ENCODE data around the gene LITAF. TPM values are rescaled to one million over a fixed set of nuclear protein-coding genes. Genes with fewer than 3 reads are reported as not detected.

LITAF gene
- total and polyA plus RNA-seq, 2 of the 4 experiments (the other 2 are of a cell fraction) = 113 to 206 TPM

DNA sequence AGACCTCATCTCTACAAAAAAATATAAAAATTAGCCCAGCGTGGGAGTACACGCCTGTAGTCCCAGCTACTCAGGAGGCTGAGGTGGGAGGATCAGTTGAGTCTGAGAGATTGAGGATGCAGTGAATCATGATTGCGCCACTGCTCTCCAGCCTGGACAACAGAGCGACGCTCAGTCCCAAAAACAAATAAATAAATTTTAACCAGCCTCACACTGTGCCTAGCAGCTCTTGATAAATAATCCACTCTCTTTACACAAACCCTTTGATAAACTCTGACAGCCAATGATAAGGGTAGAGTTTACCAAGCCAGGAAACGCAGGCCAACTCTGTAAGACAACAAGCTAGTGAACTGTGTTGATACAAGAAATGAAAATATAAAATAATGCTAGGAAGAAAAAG, 32.7 kb downstream of the LITAF start:
- H3K27me3 ChIP-seq (ENCODE audit: control insufficient read depth, insufficient read depth, low read length) = no peaks in the 10 kb centered on the region
- no peak overlapping the region for H3K27ac ChIP-seq (ENCODE audit: insufficient read depth, low read length)
- no peak overlapping the region for H3K56ac ChIP-seq (ENCODE audit: extremely low read depth, insufficient read depth, low read length)
- no peak overlapping the region for H2AK5ac ChIP-seq (ENCODE audit: low read depth, low read length)
- no peak overlapping the region for H3K9ac ChIP-seq (ENCODE audit: low read depth, low read length)
- no peak overlapping the region for H2BK15ac ChIP-seq (ENCODE audit: low read depth, low read length)
- no peak overlapping the region for H2BK20ac ChIP-seq (ENCODE audit: low read depth, low read length)
- intact Hi-C loops (cut with micrococcal nuclease) (no loop called here), dilution Hi-C loops (cut with HindIII; ENCODE audit: low sequenced_read_pairs, unreplicated experiment) (no loop called here), in situ Hi-C loops (cut with MboI; ENCODE audit: low sequenced_read_pairs) (no loop called here)
- H3K18ac ChIP-seq (ENCODE audit: low read depth, low read length) = no peak overlapping the region
- no peak for DNase-seq
- H3K9me3 ChIP-seq (ENCODE audit: control insufficient read depth, insufficient read depth, low read length) = peaks cover 13% of the 10 kb centered on the region
- H3K4me2 ChIP-seq (ENCODE audit: low read depth, low read length) = no peak overlapping the region
- no peak overlapping the region for H4K8ac ChIP-seq (ENCODE audit: low read depth in 2 of 2, low read length in 2 of 2)
- H3K4me3 ChIP-seq (ENCODE audit: insufficient read depth, low read depth, low read length) = no peak overlapping the region
- no peak overlapping the region for H3K14ac ChIP-seq (replicated peaks; ENCODE audit: low read depth, low read length)
- H3K4ac ChIP-seq (ENCODE audit: low read depth, low read length) = no peak overlapping the region
- no peak overlapping the region for H2BK5ac ChIP-seq (ENCODE audit: low read depth, low read length, poor library complexity, severe bottlenecking)
- ChIA-PET POLR2A (ENCODE audit: unreplicated experiment) (no interaction called here), CTCF (no interaction called here)
- no CpG with 5 or more reads among the region's 6 CpGs for WGBS, 2 experiments (ENCODE audit: extremely low coverage in 2 of 2, insufficient read length in 1 of 2)
- TF ChIP-seq CEBPB (IDR thresholded peaks at IDR 0.05; ENCODE audit: low read depth, low read length) (peak; percentile 35; the same call in 1 of the 2 replicates), BHLHE40 (IDR thresholded peaks at IDR 0.05; ENCODE audit: low read depth, low read length) (no peak)
- no peak for ATAC-seq (ENCODE audit: low read depth)
- BruUV-seq (replicated peaks) = no TSS peak
- no peak overlapping the region for H4K91ac ChIP-seq (ENCODE audit: insufficient read depth, low read depth, low read length)
- no peaks in the 10 kb centered on the region for H3K4me1 ChIP-seq (ENCODE audit: control insufficient read depth, insufficient read depth, low read length)
- peaks cover 5% of the 10 kb centered on the region; the same call in 1 of the 2 replicates for H3K9me1 ChIP-seq (ENCODE audit: insufficient read depth, low read length)
- H4K20me1 ChIP-seq (ENCODE audit: insufficient read depth, low read length) = peaks cover 14% of the 10 kb centered on the region
- no peak overlapping the region for H3K23ac ChIP-seq (ENCODE audit: low read depth, low read length)
- no peak overlapping the region for H4K5ac ChIP-seq (ENCODE audit: low read depth, low read length)
- H3K79me1 ChIP-seq (ENCODE audit: low read depth in 1 of 2, low read length in 2 of 2) = peaks cover 20 to 46% of the 10 kb centered on the region in 2 experiments
- H2BK120ac ChIP-seq (ENCODE audit: low read depth, low read length) = no peak overlapping the region
- no peak overlapping the region for H2AFZ ChIP-seq (replicated peaks; ENCODE audit: low read length, poor library complexity)
- peaks cover 77% of the 10 kb centered on the region for H3K36me3 ChIP-seq (ENCODE audit: control insufficient read depth, insufficient read depth, low read length)
- no peak overlapping the region for H2AK9ac ChIP-seq (replicated peaks; ENCODE audit: low read depth, low read length, poor library complexity)
